MCF 10A (cell line): ENCODE measurements around the gene UBXN10. TPM values are rescaled to one million over a fixed set of nuclear protein-coding genes. Genes with fewer than 3 reads are reported as not detected.
A peak's percentile ranks its signal among the peaks of the same experiment; 100 is the strongest.

ENCODE experiments used
- BruUV-seq: library from RNA; stranded (reverse); fragments of 400-500 nt; replicated peaks from 2 replicates; lab custom pipeline; 2021; lab: Mats Ljungman, UMichigan
- CTCF ChIA-PET: fragments of 300-600 bp; sonication (Branson Sonifier 250); formaldehyde crosslinking; extraction: SDS; loops from one replicate; lab custom pipeline; 2021; ENCODE audit warnings: antibody characterized with exemption, inconsistent platforms; lab: Yijun Ruan, JAX
- POLR2A ChIA-PET: fragments of 300-600, 350-650 bp; sonication (Branson Sonifier 250); formaldehyde crosslinking; extraction: SDS; loops from one replicate; lab custom pipeline; 2020; ENCODE audit warnings: antibody characterized with exemption, inconsistent platforms; lab: Yijun Ruan, JAX
- DNase-seq: peaks from one replicate; pipeline ENCODE4 v3.0.0-alpha.2; 2018; ENCODE audit not compliant: unreplicated experiment
- H3K27ac Mint-ChIP-seq: one replicate; pipeline ENCODE4 v1.8.0; 2022; ENCODE audit warnings: mild to moderate bottlenecking, low read depth, mixed read lengths; ENCODE audit not compliant: unreplicated experiment
- H3K27me3 Mint-ChIP-seq: one replicate; pipeline ENCODE4 v1.8.0; 2022; ENCODE audit warnings: mixed read lengths; ENCODE audit not compliant: insufficient read depth, unreplicated experiment
- H3K36me3 Mint-ChIP-seq: one replicate; pipeline ENCODE4 v1.8.0; 2022; ENCODE audit warnings: mild to moderate bottlenecking, moderate library complexity, mixed read lengths; ENCODE audit not compliant: insufficient read depth, unreplicated experiment
- H3K4me1 Mint-ChIP-seq: one replicate; pipeline ENCODE4 v1.8.0; 2022; ENCODE audit warnings: mixed read lengths; ENCODE audit not compliant: insufficient read depth, unreplicated experiment
- H3K4me3 Mint-ChIP-seq: one replicate; pipeline ENCODE4 v1.8.0; 2022; ENCODE audit warnings: mild to moderate bottlenecking, moderate library complexity, mixed read lengths; ENCODE audit not compliant: unreplicated experiment
- H3K9me3 Mint-ChIP-seq: one replicate; pipeline ENCODE4 v1.8.0; 2022; ENCODE audit warnings: mixed read lengths; ENCODE audit not compliant: unreplicated experiment
- intact Hi-C: fragments of 100-400 bp; cut with micrococcal nuclease; formaldehyde crosslinking; loops from 2 replicates; pipeline ENCODE4 v1.14.1; 2022
- total RNA-seq: library from RNA; stranded (reverse); gene quantifications from 2 replicates; pipeline ENCODE4 v1.2.3, GENCODE V29; 2022
- TF ChIP-seq, protein P1 (sequence below): fragments of 200-600 bp; IDR thresholded peaks from one replicate; pipeline ENCODE4 v1.8.0; 2022; ENCODE audit warnings: antibody characterized with exemption, mild to moderate bottlenecking; ENCODE audit not compliant: unreplicated experiment

The UBXN10 gene
- total RNA-seq, 1 experiment from 2014 or later, result not detected

DNA sequence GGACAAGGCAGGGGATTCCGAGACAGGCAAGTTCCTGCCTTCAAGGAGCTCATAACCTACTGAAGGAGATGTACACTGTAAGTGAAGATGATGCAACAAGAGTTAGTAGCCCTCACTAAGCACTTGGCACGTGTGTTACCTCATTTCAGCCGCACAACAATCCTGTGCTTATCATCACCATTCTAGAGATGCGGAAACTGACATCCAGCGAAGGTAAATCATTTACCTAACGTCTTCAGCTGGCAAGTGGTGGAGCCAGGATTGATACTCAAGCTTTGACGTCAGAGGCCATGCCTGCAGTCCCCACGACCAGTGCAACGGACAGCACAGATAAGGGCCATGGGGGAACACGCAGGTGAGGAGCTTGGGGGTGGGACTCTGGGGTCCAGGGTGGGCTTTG lies 2.9 kb upstream of the UBXN10 start:
- Mint-ChIP-seq H3K36me3 (no peaks in the 10 kb centered on the region), H3K27ac (no peak overlapping the region), H3K27me3 (peaks cover 6% of the 10 kb centered on the region), H3K4me3 (no peak overlapping the region), H3K9me3 (peaks cover 13% of the 10 kb centered on the region), H3K4me1 (peaks cover 13% of the 10 kb centered on the region)
- ChIA-PET CTCF (interaction anchor here (0.9 kb wide), 1 partner anchor 277 kb away, joined by 3 read pairs; no protein-coding TSS in a partner anchor), POLR2A (no interaction called here)
- TF ChIP-seq, protein P1, sequence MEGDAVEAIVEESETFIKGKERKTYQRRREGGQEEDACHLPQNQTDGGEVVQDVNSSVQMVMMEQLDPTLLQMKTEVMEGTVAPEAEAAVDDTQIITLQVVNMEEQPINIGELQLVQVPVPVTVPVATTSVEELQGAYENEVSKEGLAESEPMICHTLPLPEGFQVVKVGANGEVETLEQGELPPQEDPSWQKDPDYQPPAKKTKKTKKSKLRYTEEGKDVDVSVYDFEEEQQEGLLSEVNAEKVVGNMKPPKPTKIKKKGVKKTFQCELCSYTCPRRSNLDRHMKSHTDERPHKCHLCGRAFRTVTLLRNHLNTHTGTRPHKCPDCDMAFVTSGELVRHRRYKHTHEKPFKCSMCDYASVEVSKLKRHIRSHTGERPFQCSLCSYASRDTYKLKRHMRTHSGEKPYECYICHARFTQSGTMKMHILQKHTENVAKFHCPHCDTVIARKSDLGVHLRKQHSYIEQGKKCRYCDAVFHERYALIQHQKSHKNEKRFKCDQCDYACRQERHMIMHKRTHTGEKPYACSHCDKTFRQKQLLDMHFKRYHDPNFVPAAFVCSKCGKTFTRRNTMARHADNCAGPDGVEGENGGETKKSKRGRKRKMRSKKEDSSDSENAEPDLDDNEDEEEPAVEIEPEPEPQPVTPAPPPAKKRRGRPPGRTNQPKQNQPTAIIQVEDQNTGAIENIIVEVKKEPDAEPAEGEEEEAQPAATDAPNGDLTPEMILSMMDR, result no peak
- DNase-seq, result no peak
- BruUV-seq, result no TSS peak
- intact Hi-C loops, result no loop called here

DNA sequence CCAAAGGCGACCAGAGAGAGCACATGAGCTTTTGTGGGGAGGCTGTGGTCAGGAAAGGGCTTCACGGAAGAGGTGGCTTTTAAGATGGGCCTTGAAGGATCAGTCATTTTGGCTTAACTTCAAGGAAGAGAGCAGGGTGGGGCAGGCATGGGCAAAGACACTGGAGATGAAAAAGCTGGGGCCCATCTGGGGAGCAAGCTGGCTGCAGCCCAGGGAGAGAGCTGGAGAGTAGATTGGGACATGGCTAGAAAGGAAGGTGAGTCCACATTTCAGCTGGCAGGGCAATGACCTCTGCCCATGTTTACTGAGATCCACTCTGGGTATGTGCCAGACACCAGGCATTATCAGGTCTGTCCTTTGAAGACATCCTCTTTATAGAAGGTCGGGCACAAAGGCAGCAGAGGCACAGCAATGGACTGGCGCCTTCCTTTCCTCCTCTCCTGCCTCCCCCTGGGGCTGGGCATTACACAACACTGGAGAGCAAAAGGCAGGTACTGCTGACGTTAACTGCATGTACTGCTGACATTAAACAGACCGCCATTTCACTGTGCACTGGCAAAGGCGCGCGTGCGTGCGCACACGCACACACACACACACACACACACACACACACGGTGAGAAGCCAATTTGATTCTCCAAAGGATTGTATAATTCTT lies 2.2 kb upstream of the UBXN10 start:
- TF ChIP-seq, protein P1, result no peak
- intact Hi-C loops, result no loop called here
- CTCF ChIA-PET, result interaction anchor here (0.6 kb wide), 1 partner anchor 138 kb away, joined by 4 read pairs; no protein-coding TSS in a partner anchor
- H3K27me3 Mint-ChIP-seq, result peaks cover 13% of the 10 kb centered on the region
- H3K4me1 Mint-ChIP-seq, result peaks cover 13% of the 10 kb centered on the region
- POLR2A ChIA-PET, result no interaction called here
- no peak overlapping the region for H3K27ac Mint-ChIP-seq
- no peak for DNase-seq
- no peak overlapping the region for H3K4me3 Mint-ChIP-seq
- H3K9me3 Mint-ChIP-seq, result peaks cover 13% of the 10 kb centered on the region
- no TSS peak for BruUV-seq
- H3K36me3 Mint-ChIP-seq, result no peaks in the 10 kb centered on the region

DNA sequence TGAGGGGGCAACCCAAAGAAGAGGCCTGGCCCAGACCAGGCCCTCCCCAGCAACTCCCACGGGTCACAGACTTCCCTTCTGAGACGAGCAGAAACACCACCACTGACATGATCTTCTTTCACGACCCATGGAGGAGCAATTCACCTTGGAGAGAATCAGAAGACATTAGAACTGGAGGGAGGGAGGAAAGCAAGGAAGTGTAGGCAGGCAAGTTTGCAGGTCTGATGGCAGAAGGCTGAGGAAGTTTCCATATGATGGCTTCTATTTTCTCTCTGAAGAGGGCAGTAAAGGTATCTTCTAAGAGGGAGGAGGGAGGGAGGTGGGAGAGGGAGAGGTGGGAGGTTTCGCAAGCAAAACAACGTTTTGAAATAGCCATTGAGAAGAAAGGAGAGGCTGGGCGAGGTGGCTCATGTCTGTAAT lies 1.4 kb upstream of the UBXN10 start:
- Mint-ChIP-seq H3K9me3 (peaks cover 8% of the 10 kb centered on the region), H3K36me3 (no peaks in the 10 kb centered on the region), H3K4me3 (no peak overlapping the region), H3K4me1 (peaks cover 13% of the 10 kb centered on the region), H3K27ac (no peak overlapping the region), H3K27me3 (peaks cover 21% of the 10 kb centered on the region)
- TF ChIP-seq, protein P1, result no peak
- intact Hi-C loops, result no loop called here
- BruUV-seq, result no TSS peak
- peak; percentile 76 for DNase-seq
- ChIA-PET POLR2A (no interaction called here), CTCF (interaction anchor here (0.6 kb wide), 1 partner anchor 138 kb away, joined by 4 read pairs; no protein-coding TSS in a partner anchor)

DNA sequence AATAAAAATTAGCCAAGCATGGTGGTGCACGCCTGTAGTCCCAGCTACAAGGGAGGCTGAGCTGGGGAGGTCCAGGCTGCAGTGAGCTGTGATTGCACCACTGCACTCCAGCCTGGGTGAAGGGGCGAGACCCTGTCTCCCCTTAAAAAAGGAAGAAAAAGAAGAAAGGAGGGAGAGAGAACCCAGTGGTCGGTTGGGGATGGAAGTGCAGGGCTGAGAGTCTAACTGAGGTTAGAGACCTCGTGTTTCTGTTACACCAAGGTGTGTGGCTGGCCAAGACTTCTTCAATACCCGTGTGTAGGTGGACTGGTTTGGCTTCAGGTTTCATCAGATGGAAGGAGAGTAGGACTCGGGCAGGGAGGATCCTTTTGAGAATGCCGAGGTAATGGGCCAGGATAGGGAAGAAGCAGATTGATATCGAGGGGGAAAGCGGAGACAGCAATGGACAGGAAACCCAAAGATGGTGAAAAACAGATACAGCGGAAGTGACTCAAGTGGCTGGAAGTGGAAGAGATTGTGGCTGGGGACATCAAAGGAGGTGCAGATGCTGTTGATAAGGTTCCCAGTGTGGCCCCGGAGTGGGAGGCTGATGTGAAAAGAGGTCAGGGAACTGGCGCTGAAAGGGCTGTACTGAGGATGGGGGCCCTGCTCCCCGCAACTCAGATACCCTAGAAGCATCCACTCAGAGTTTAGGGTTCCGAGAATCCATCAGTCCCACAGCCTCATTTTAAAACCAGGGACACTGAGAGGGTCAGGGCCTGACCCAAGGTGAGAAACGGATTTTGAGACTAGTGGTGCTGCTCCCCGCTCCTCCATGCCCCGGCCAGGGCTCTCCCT lies 681 bp upstream of the UBXN10 start:
- CTCF ChIA-PET, result no interaction called here
- H3K4me3 Mint-ChIP-seq, result no peak overlapping the region
- no peaks in the 10 kb centered on the region for H3K36me3 Mint-ChIP-seq
- DNase-seq, result no peak
- peaks cover 23% of the 10 kb centered on the region for H3K27me3 Mint-ChIP-seq
- H3K9me3 Mint-ChIP-seq, result peaks cover 1% of the 10 kb centered on the region
- no TSS peak for BruUV-seq
- H3K27ac Mint-ChIP-seq, result no peak overlapping the region
- TF ChIP-seq, protein P1, result no peak
- H3K4me1 Mint-ChIP-seq, result peaks cover 13% of the 10 kb centered on the region
- intact Hi-C loops, result no loop called here
- POLR2A ChIA-PET, result no interaction called here
